ENCODE results near the gene CASTOR2. TPM values are rescaled to one million over a fixed set of nuclear protein-coding genes. Genes with fewer than 3 reads are reported as not detected.

Gene CASTOR2
- total RNA-seq, 1 experiment from 2014 or later = 26.5 TPM

- H3K14ac ChIP-seq (ENCODE audit: insufficient read depth, low read length) = no peak overlapping the region
- no peak overlapping the region for H2BK20ac ChIP-seq (ENCODE audit: low read depth, low read length, poor library complexity, severe bottlenecking)
- no peak overlapping the region for H3K4me3 Mint-ChIP-seq
- WGBS (ENCODE audit: extremely low coverage, insufficient read length, low lambda C conversion rate) = no CpG with 5 or more reads among the region's 10 CpGs
- H3K36me3 Mint-ChIP-seq (ENCODE audit: insufficient read depth in 1 of 3, low read depth in 3 of 3) = peaks cover 3 to 27% (median 20%) of the 10 kb centered on the region in 3 experiments
- H2BK12ac ChIP-seq (ENCODE audit: insufficient read length, low read depth, low read length) = no peak overlapping the region
- H3T11ph ChIP-seq (ENCODE audit: low read length) = no peak overlapping the region
- no peak for TF ChIP-seq CTCF (conservative IDR thresholded peaks at IDR 0.05)
- H2AFZ ChIP-seq (ENCODE audit: low read length) = no peak overlapping the region
- no peak overlapping the region for H2BK15ac ChIP-seq (ENCODE audit: low read depth, low read length)
- H3K4me2 ChIP-seq (ENCODE audit: insufficient read depth, insufficient read length, low read length) = no peak overlapping the region
- H3K27ac Mint-ChIP-seq = no peak overlapping the region
- H3K56ac ChIP-seq (ENCODE audit: insufficient read length, low read depth, low read length) = no peak overlapping the region
- H3K4me1 ChIP-seq (ENCODE audit: insufficient read depth, low read length) = peaks cover 3% of the 10 kb centered on the region; the same call in 1 of the 2 replicates
- H4K20me1 ChIP-seq (ENCODE audit: control insufficient read depth, insufficient read depth, insufficient read length) = no peaks in the 10 kb centered on the region
- no peaks in the 10 kb centered on the region for H3K9me3 Mint-ChIP-seq
- H4K8ac ChIP-seq (replicated peaks; ENCODE audit: insufficient read length, low read depth, low read length) = no peak overlapping the region
- H3K9ac ChIP-seq (ENCODE audit: extremely low read depth, insufficient read length, low read length) = no peak overlapping the region
- no peaks in the 10 kb centered on the region for H3K27me3 ChIP-seq (ENCODE audit: insufficient read depth, low read length)
- H4K5ac ChIP-seq (ENCODE audit: insufficient read length, low read depth, low read length) = no peak overlapping the region
- no peak for DNase-seq
- no peak overlapping the region for H3K27ac ChIP-seq (ENCODE audit: insufficient read length, low read depth, low read length)
- H3K4me1 Mint-ChIP-seq = peaks cover 11 to 13% of the 10 kb centered on the region in 2 experiments
- H3K23me2 ChIP-seq (ENCODE audit: insufficient read length, low read depth, low read length, poor library complexity, severe bottlenecking) = no peaks in the 10 kb centered on the region
- H3K23ac ChIP-seq (ENCODE audit: insufficient read length, low read depth, low read length) = no peak overlapping the region
- no peaks in the 10 kb centered on the region for H3K9me3 ChIP-seq (ENCODE audit: control insufficient read depth, low read depth, low read length)
- H3K27me3 Mint-ChIP-seq (ENCODE audit: low read depth) = peaks cover 2% of the 10 kb centered on the region; the same call in 1 of the 2 replicates
- H3K79me1 ChIP-seq (ENCODE audit: insufficient read depth, low read depth, low read length, poor library complexity, severe bottlenecking) = no peaks in the 10 kb centered on the region
- no peak overlapping the region for H4K91ac ChIP-seq (ENCODE audit: insufficient read length, low read depth, low read length)
- H2AK5ac ChIP-seq (ENCODE audit: insufficient read length, low read length) = no peak overlapping the region
- no peak overlapping the region for H2BK5ac ChIP-seq (ENCODE audit: insufficient read length, low read length)
- H3K18ac ChIP-seq (ENCODE audit: insufficient read length, low read depth, low read length) = no peak overlapping the region
- H3K4ac ChIP-seq (ENCODE audit: low read depth, low read length) = no peak overlapping the region
- no peaks in the 10 kb centered on the region for H3K79me2 ChIP-seq (ENCODE audit: insufficient read depth, low read length)
- no peak overlapping the region for H2BK120ac ChIP-seq (ENCODE audit: low read depth, low read length, poor library complexity, severe bottlenecking)
Observed at GRCh38 chr7:75040512-75040911, 76.0 kb downstream of the CASTOR2 start.

Measured in H9 (cell line).